ENCODE measurements around the gene LRMDA.

Gene LRMDA

GRCh38 chr10:75838486-75838885 is 407.1 kb downstream of the LRMDA start:
- Histone ChIP-seq H3K9me3 (ENCODE audit: low read length) (no peaks in the 10 kb centered on the region), H3K4me3 (ENCODE audit: low read length) (no peak overlapping the region)

GRCh38 chr10:75839020-75839419 is 407.6 kb downstream of the LRMDA start:
- H3K27me3 ChIP-seq (ENCODE audit: insufficient read depth, low read length), result no peaks in the 10 kb centered on the region
- no peak overlapping the region for H2AFZ ChIP-seq (ENCODE audit: low read depth, low read length)
- H3K4me1 ChIP-seq (ENCODE audit: insufficient read depth, low read length), result no peaks in the 10 kb centered on the region
- H3K4me3 ChIP-seq (ENCODE audit: low read length), result no peak overlapping the region
- H3K36me3 ChIP-seq (ENCODE audit: insufficient read depth, low read length), result no peaks in the 10 kb centered on the region
- H3K9me3 ChIP-seq (ENCODE audit: low read length), result no peaks in the 10 kb centered on the region

More at GRCh38 chr10:75838486-75838885, 407.1 kb downstream of the LRMDA start:
- no peaks in the 10 kb centered on the region for H3K27me3 ChIP-seq (ENCODE audit: insufficient read depth, low read length)
- no peak overlapping the region for H2AFZ ChIP-seq (ENCODE audit: low read depth, low read length)
- H3K36me3 ChIP-seq (ENCODE audit: insufficient read depth, low read length), result no peaks in the 10 kb centered on the region
- H3K4me1 ChIP-seq (ENCODE audit: insufficient read depth, low read length), result no peaks in the 10 kb centered on the region

- H3K36me3 ChIP-seq (ENCODE audit: insufficient read depth, low read length), result no peaks in the 10 kb centered on the region
- H3K4me3 ChIP-seq (ENCODE audit: low read length), result no peak overlapping the region
- H2AFZ ChIP-seq (ENCODE audit: low read depth, low read length), result no peak overlapping the region
- H3K4me1 ChIP-seq (ENCODE audit: insufficient read depth, low read length), result no peaks in the 10 kb centered on the region
- H3K9me3 ChIP-seq (ENCODE audit: low read length), result no peaks in the 10 kb centered on the region
- no peaks in the 10 kb centered on the region for H3K27me3 ChIP-seq (ENCODE audit: insufficient read depth, low read length)
These were observed 409.8 kb downstream of the LRMDA start for GRCh38 chr10:75841266-75841665.

- Histone ChIP-seq H2AFZ (ENCODE audit: low read depth, low read length) (no peak overlapping the region), H3K36me3 (ENCODE audit: insufficient read depth, low read length) (no peaks in the 10 kb centered on the region), H3K9me3 (ENCODE audit: low read length) (no peaks in the 10 kb centered on the region), H3K4me3 (ENCODE audit: low read length) (no peak overlapping the region), H3K27me3 (ENCODE audit: insufficient read depth, low read length) (no peaks in the 10 kb centered on the region), H3K4me1 (ENCODE audit: insufficient read depth, low read length) (no peaks in the 10 kb centered on the region)
These were observed 413.9 kb downstream of the LRMDA start for GRCh38 chr10:75845176-75845947.

GRCh38 chr10:75847477-75847876 is 416.1 kb downstream of the LRMDA start:
- H3K4me3 ChIP-seq (ENCODE audit: low read length), result no peak overlapping the region
- H3K9me3 ChIP-seq (ENCODE audit: low read length), result no peaks in the 10 kb centered on the region
- H3K27me3 ChIP-seq (ENCODE audit: insufficient read depth, low read length), result no peaks in the 10 kb centered on the region
- no peaks in the 10 kb centered on the region for H3K4me1 ChIP-seq (ENCODE audit: insufficient read depth, low read length)
- H2AFZ ChIP-seq (ENCODE audit: low read depth, low read length), result no peak overlapping the region
- no peaks in the 10 kb centered on the region for H3K36me3 ChIP-seq (ENCODE audit: insufficient read depth, low read length)

- H2AFZ ChIP-seq (ENCODE audit: low read depth, low read length), result no peak overlapping the region
- H3K4me1 ChIP-seq (ENCODE audit: insufficient read depth, low read length), result no peaks in the 10 kb centered on the region
- no peaks in the 10 kb centered on the region for H3K27me3 ChIP-seq (ENCODE audit: insufficient read depth, low read length)
- no peak overlapping the region for H3K4me3 ChIP-seq (ENCODE audit: low read length)
- H3K36me3 ChIP-seq (ENCODE audit: insufficient read depth, low read length), result no peaks in the 10 kb centered on the region
- H3K9me3 ChIP-seq (ENCODE audit: low read length), result no peaks in the 10 kb centered on the region
These were observed 420.3 kb downstream of the LRMDA start for GRCh38 chr10:75851580-75852345.

- H3K4me1 ChIP-seq (ENCODE audit: insufficient read depth, low read length), result no peaks in the 10 kb centered on the region
- H2AFZ ChIP-seq (ENCODE audit: low read depth, low read length), result no peak overlapping the region
- no peaks in the 10 kb centered on the region for H3K27me3 ChIP-seq (ENCODE audit: insufficient read depth, low read length)
- no peaks in the 10 kb centered on the region for H3K9me3 ChIP-seq (ENCODE audit: low read length)
- H3K36me3 ChIP-seq (ENCODE audit: insufficient read depth, low read length), result no peaks in the 10 kb centered on the region
- H3K4me3 ChIP-seq (ENCODE audit: low read length), result no peak overlapping the region
These were observed 421.5 kb downstream of the LRMDA start for GRCh38 chr10:75852851-75853484.

- Histone ChIP-seq H2AFZ (ENCODE audit: low read depth, low read length) (no peak overlapping the region), H3K9me3 (ENCODE audit: low read length) (no peaks in the 10 kb centered on the region), H3K27me3 (ENCODE audit: insufficient read depth, low read length) (no peaks in the 10 kb centered on the region), H3K4me1 (ENCODE audit: insufficient read depth, low read length) (no peaks in the 10 kb centered on the region), H3K4me3 (ENCODE audit: low read length) (no peak overlapping the region), H3K36me3 (ENCODE audit: insufficient read depth, low read length) (no peaks in the 10 kb centered on the region)
These were observed 425.9 kb downstream of the LRMDA start for GRCh38 chr10:75857269-75857846.

GRCh38 chr10:75857896-75858295 is 426.5 kb downstream of the LRMDA start:
- Histone ChIP-seq H3K27me3 (ENCODE audit: insufficient read depth, low read length) (no peaks in the 10 kb centered on the region), H3K4me1 (ENCODE audit: insufficient read depth, low read length) (no peaks in the 10 kb centered on the region), H3K36me3 (ENCODE audit: insufficient read depth, low read length) (no peaks in the 10 kb centered on the region), H3K9me3 (ENCODE audit: low read length) (no peaks in the 10 kb centered on the region), H3K4me3 (ENCODE audit: low read length) (no peak overlapping the region), H2AFZ (ENCODE audit: low read depth, low read length) (no peak overlapping the region)

GRCh38 chr10:75858339-75858738 is 426.9 kb downstream of the LRMDA start:
- Histone ChIP-seq H3K27me3 (ENCODE audit: insufficient read depth, low read length) (no peaks in the 10 kb centered on the region), H3K9me3 (ENCODE audit: low read length) (no peaks in the 10 kb centered on the region), H3K4me1 (ENCODE audit: insufficient read depth, low read length) (no peaks in the 10 kb centered on the region)

GRCh38 chr10:75859141-75859540 is 427.7 kb downstream of the LRMDA start:
- H3K4me1 ChIP-seq (ENCODE audit: insufficient read depth, low read length), result no peaks in the 10 kb centered on the region
- H3K36me3 ChIP-seq (ENCODE audit: insufficient read depth, low read length), result no peaks in the 10 kb centered on the region
- no peaks in the 10 kb centered on the region for H3K27me3 ChIP-seq (ENCODE audit: insufficient read depth, low read length)
- H2AFZ ChIP-seq (ENCODE audit: low read depth, low read length), result no peak overlapping the region
- no peaks in the 10 kb centered on the region for H3K9me3 ChIP-seq (ENCODE audit: low read length)
- H3K4me3 ChIP-seq (ENCODE audit: low read length), result no peak overlapping the region

More at GRCh38 chr10:75858339-75858738, 426.9 kb downstream of the LRMDA start:
- H3K36me3 ChIP-seq (ENCODE audit: insufficient read depth, low read length), result no peaks in the 10 kb centered on the region
- H3K4me3 ChIP-seq (ENCODE audit: low read length), result no peak overlapping the region
- no peak overlapping the region for H2AFZ ChIP-seq (ENCODE audit: low read depth, low read length)

GRCh38 chr10:75860009-75860408 is 428.6 kb downstream of the LRMDA start:
- Histone ChIP-seq H3K36me3 (ENCODE audit: insufficient read depth, low read length) (no peaks in the 10 kb centered on the region), H3K9me3 (ENCODE audit: low read length) (no peaks in the 10 kb centered on the region), H3K4me3 (ENCODE audit: low read length) (no peak overlapping the region), H3K4me1 (ENCODE audit: insufficient read depth, low read length) (no peaks in the 10 kb centered on the region), H3K27me3 (ENCODE audit: insufficient read depth, low read length) (no peaks in the 10 kb centered on the region), H2AFZ (ENCODE audit: low read depth, low read length) (no peak overlapping the region)

- Histone ChIP-seq H3K4me3 (ENCODE audit: low read length) (no peak overlapping the region), H3K27me3 (ENCODE audit: insufficient read depth, low read length) (no peaks in the 10 kb centered on the region), H3K36me3 (ENCODE audit: insufficient read depth, low read length) (no peaks in the 10 kb centered on the region), H3K4me1 (ENCODE audit: insufficient read depth, low read length) (no peaks in the 10 kb centered on the region), H2AFZ (ENCODE audit: low read depth, low read length) (no peak overlapping the region), H3K9me3 (ENCODE audit: low read length) (no peaks in the 10 kb centered on the region)
These were observed 430.2 kb downstream of the LRMDA start for GRCh38 chr10:75861582-75861981.
